ENCODE data around the gene CEP19. TPM values are rescaled to one million over a fixed set of nuclear protein-coding genes. Genes with fewer than 3 reads are reported as not detected.

Gene CEP19
- total RNA-seq, 1 experiment from 2014 or later, result 3.5 TPM

- H3K4me3 ChIP-seq, result no peak overlapping the region
- DNase-seq, result no peak
- H3K27me3 ChIP-seq, result peaks cover 6% of the 10 kb centered on the region
- no peaks in the 10 kb centered on the region for H3K9me3 ChIP-seq
- H3K36me3 ChIP-seq, result no peaks in the 10 kb centered on the region
Observed at GRCh38 chr3:196688349-196688748, 23.7 kb downstream of the CEP19 start.

- no peaks in the 10 kb centered on the region for H3K36me3 ChIP-seq
- DNase-seq, result no peak
- H3K9me3 ChIP-seq, result no peaks in the 10 kb centered on the region
- peaks cover 17% of the 10 kb centered on the region for H3K27me3 ChIP-seq
- H3K4me3 ChIP-seq, result no peak overlapping the region
Observed at GRCh38 chr3:196686436-196686835, 25.6 kb downstream of the CEP19 start.

GRCh38 chr3:196684548-196685407, 27.3 kb downstream of the CEP19 start:
- Histone ChIP-seq H3K9me3 (no peaks in the 10 kb centered on the region), H3K36me3 (no peaks in the 10 kb centered on the region), H3K27me3 (peaks cover 34% of the 10 kb centered on the region), H3K4me3 (no peak overlapping the region)
- DNase-seq, result peak; percentile 52

- H3K9me3 ChIP-seq, result no peaks in the 10 kb centered on the region
- H3K27me3 ChIP-seq, result peaks cover 75% of the 10 kb centered on the region
- H3K4me3 ChIP-seq, result no peak overlapping the region
- no peaks in the 10 kb centered on the region for H3K36me3 ChIP-seq
- no peak for DNase-seq
Observed at GRCh38 chr3:196677931-196678330, 34.1 kb downstream of the CEP19 start.

DNA sequence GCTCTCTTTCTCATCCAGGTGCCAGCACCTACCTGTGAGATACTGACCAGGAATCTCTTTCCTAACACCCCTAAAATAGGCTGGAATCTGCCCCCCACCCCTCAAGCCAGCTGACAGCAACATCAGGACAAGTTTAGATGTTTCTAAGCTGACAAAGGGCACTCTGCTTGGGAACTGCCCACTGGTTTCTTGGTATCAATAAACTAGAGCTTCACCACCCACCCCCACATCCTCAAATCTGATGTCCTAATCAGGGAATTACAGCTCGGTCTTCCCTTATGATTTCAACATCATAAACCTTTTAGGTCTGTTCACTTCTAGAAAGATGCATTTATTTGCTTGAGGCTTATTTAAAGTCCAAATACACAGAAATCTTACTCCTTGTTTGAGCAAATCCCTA, 34.7 kb downstream of the CEP19 start:
- peaks cover 74% of the 10 kb centered on the region for H3K27me3 ChIP-seq
- no peaks in the 10 kb centered on the region for H3K9me3 ChIP-seq
- H3K36me3 ChIP-seq, result no peaks in the 10 kb centered on the region
- no peak overlapping the region for H3K4me3 ChIP-seq
- DNase-seq, result no peak

- no peak overlapping the region for H3K4me3 ChIP-seq
Observed at GRCh38 chr3:196673632-196674031, 38.4 kb downstream of the CEP19 start.

DNA sequence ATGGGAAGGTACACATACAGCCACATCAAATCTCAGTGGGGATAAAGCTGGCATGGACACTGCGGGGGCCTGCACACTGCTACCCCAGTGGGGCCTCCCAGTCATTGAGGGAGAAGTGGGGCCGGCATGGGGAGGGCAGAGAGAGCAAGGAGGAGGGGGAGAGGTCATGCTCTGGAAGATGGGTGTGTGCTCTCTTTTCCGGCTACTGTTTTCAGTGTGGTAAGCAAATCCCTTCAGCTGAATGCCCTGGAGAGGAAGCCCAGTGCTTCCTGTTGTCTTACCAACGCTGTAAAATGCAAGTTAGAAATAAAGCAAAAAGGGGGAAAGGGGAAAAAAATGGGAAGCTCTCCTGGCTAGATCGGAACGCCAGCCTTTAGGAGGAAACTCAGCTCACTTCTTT, 41.7 kb downstream of the CEP19 start:
- H3K9me3 ChIP-seq, result no peaks in the 10 kb centered on the region
- H3K36me3 ChIP-seq, result no peaks in the 10 kb centered on the region
- H3K27me3 ChIP-seq, result peaks cover 41% of the 10 kb centered on the region
- H3K4me3 ChIP-seq, result no peak overlapping the region
- DNase-seq, result no peak

More at GRCh38 chr3:196673632-196674031, 38.4 kb downstream of the CEP19 start:
- no peaks in the 10 kb centered on the region for H3K36me3 ChIP-seq
- peaks cover 59% of the 10 kb centered on the region for H3K27me3 ChIP-seq
- no peak for DNase-seq
- no peaks in the 10 kb centered on the region for H3K9me3 ChIP-seq

GRCh38 chr3:196667056-196667825, 44.8 kb downstream of the CEP19 start:
- DNase-seq, result no peak
- Histone ChIP-seq H3K4me3 (no peak overlapping the region), H3K27me3 (peaks cover 23% of the 10 kb centered on the region), H3K36me3 (no peaks in the 10 kb centered on the region), H3K9me3 (no peaks in the 10 kb centered on the region)

- peak; percentile 86 for DNase-seq
- Histone ChIP-seq H3K36me3 (no peaks in the 10 kb centered on the region), H3K4me3 (no peak overlapping the region), H3K27me3 (peaks cover 19% of the 10 kb centered on the region), H3K9me3 (no peaks in the 10 kb centered on the region)
Observed at GRCh38 chr3:196666001-196666867, 45.8 kb downstream of the CEP19 start.

DNA sequence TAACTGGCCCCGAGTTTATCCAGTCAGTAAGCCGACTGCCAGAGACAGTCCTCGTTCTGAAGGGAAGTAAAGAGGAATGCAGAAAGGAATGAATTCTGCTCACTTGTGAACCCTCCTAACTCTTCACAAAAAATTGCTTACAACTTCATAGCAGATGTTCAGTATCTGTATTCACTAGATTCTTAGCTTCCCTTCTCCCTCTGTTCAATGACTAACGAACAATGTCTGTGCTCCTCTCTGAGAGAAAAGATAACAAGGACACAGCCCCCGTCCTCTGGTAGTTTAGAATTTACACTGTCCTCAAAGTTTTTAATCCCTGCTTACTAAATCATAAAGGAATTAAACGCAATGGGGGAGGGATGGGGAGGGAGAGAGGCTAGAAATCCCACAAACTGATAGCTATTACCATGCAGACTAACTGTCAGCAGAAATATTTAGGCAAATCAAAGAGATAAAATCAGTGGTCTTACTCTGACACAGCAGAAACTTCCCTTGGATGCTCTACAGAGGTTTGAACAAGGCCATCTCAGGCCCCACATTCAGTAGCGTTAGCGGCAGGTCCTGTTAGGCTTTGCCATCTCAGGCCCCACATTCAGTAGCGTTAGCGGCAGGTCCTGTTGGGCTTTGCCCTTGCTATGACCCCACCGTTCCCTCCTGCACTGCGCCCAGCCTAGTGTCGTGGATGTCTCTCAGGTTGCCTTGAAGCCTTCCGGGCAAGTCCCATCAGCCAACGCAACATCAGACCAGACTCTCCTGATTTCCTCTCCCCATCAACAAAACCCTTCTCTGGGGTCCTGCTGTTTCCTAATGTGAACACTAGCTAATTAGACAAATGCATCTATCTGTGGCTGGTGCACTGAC, 49.1 kb downstream of the CEP19 start:
- H3K36me3 ChIP-seq, result no peaks in the 10 kb centered on the region
- H3K9me3 ChIP-seq, result no peaks in the 10 kb centered on the region
- H3K4me3 ChIP-seq, result no peak overlapping the region
- peaks cover 3% of the 10 kb centered on the region; the same call in 1 of the 2 replicates for H3K27me3 ChIP-seq
- no peak for DNase-seq

- no peak for DNase-seq
- H3K27me3 ChIP-seq, result no peaks in the 10 kb centered on the region
- no peaks in the 10 kb centered on the region for H3K9me3 ChIP-seq
- no peak overlapping the region for H3K4me3 ChIP-seq
- H3K36me3 ChIP-seq, result no peaks in the 10 kb centered on the region
Observed at GRCh38 chr3:196662033-196662432, 50.0 kb downstream of the CEP19 start.

DNA sequence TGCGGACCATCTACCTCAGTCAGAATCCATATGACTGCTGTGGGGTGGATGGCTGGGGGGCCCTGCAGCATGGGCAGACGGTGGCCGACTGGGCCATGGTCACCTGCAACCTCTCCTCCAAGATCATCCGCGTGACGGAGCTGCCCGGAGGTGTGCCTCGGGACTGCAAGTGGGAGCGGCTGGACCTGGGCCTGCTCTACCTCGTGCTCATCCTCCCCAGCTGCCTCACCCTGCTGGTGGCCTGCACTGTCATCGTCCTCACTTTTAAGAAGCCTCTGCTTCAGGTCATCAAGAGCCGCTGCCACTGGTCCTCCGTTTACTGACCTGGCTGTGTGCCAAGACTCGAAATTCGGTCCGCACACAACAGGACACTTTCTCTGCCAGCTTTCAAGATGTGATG, 50.6 kb downstream of the CEP19 start:
- no peaks in the 10 kb centered on the region for H3K36me3 ChIP-seq
- no peak overlapping the region for H3K4me3 ChIP-seq
- H3K9me3 ChIP-seq, result no peaks in the 10 kb centered on the region
- no peaks in the 10 kb centered on the region for H3K27me3 ChIP-seq
- no peak for DNase-seq

GRCh38 chr3:196660381-196661166, 51.5 kb downstream of the CEP19 start:
- no peaks in the 10 kb centered on the region for H3K9me3 ChIP-seq
- no peaks in the 10 kb centered on the region for H3K36me3 ChIP-seq
- DNase-seq, result no peak
- H3K4me3 ChIP-seq, result no peak overlapping the region
- H3K27me3 ChIP-seq, result no peaks in the 10 kb centered on the region

GRCh38 chr3:196659901-196660351, 52.1 kb downstream of the CEP19 start:
- DNase-seq, result no peak
- Histone ChIP-seq H3K4me3 (no peak overlapping the region), H3K27me3 (no peaks in the 10 kb centered on the region), H3K9me3 (no peaks in the 10 kb centered on the region), H3K36me3 (no peaks in the 10 kb centered on the region)
